ENCODE measurements around the gene B3GAT1. TPM values are rescaled to one million over a fixed set of nuclear protein-coding genes. Genes with fewer than 3 reads are reported as not detected.

Gene B3GAT1
- total and polyA plus RNA-seq, 2 experiments from 2014 or later, result not detected

DNA sequence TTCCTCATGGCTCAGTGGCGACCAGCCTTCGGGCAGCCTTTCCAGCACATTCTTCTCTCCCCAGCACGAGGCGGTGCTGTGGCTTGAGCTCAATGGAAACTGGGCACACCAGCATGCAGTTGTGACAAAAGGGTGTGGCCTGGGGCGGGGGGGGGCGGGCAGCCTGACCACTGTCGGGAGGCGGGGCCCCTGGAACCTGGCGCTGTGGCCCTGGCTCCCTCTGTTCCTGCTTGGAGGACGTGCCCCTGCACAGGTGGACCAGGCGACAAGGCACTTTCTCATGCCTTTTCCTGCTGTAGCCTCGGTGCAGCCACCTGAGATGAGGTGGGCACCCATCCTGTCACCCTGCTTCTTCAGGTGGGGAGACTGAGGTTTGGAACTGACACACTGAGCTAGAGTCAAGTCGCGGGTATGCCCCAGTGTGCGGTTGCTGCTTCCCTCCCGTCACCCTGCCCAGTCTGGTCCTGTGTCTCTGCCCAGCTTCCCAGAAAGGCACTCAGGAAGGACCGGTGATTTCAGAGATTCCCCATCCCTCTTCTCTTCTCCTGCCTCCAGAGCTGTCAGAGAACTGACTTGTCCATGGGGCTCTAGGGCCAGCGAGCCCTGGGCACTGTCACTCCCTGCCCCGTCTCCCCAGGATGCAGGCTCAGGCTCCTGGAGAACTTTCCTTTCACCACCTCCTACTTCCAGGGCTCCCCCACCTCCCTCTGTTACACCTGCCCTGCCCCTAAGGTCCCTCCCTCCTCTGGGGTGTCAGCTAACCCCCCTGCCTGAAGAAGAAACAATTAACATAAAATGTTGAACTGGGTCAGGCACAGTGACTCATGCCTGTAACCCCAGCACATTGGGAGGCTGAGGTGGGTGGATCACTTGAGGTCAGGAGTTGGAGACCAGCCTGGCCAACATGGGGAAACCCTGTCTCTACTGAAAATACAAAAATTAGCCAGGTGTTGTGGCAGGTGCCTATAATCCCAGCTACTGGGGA is 9.9 kb downstream of the B3GAT1 start:
- no peak for DNase-seq
- H4K20me1 ChIP-seq (ENCODE audit: insufficient read depth), result no peaks in the 10 kb centered on the region
- H3K4me1 ChIP-seq (ENCODE audit: insufficient read depth), result no peaks in the 10 kb centered on the region
- no peak overlapping the region for H3K9ac ChIP-seq
- H3K36me3 ChIP-seq (ENCODE audit: low read depth), result no peaks in the 10 kb centered on the region
- in situ Hi-C loops (cut with MboI), result no loop called here
- no peaks in the 10 kb centered on the region for H3K27me3 ChIP-seq (replicated peaks; ENCODE audit: insufficient read depth)
- 54 to 59% methylated on average over 12 to 16 of the region's 19 CpGs for WGBS, 2 experiments (ENCODE audit: low coverage in 1 of 2, low lambda C conversion rate in 2 of 2, missing lambda C conversion rate in 2 of 2)
- no peaks in the 10 kb centered on the region for H3K9me2 ChIP-seq (ENCODE audit: insufficient read depth)
- no peak overlapping the region for H3K4me2 ChIP-seq (ENCODE audit: unreplicated experiment)
- H2AFZ ChIP-seq, result no peak overlapping the region
- no peak overlapping the region for H3K27ac ChIP-seq
- H3K4me3 ChIP-seq, result no peak overlapping the region
- no peaks in the 10 kb centered on the region for H3K9me3 ChIP-seq (ENCODE audit: low read depth)
- TF ChIP-seq EZH2phosphoT487 (IDR thresholded peaks at IDR 0.05; ENCODE audit: insufficient read depth, low read depth), result no peak
- no peak for TF ChIP-seq EZH2 (IDR thresholded peaks at IDR 0.05; ENCODE audit: insufficient read depth, poor library complexity, severe bottlenecking)
- no peaks in the 10 kb centered on the region for H3K79me2 ChIP-seq (ENCODE audit: insufficient read depth)
- no peaks in the 10 kb centered on the region for H3F3A ChIP-seq (ENCODE audit: insufficient read depth)

DNA sequence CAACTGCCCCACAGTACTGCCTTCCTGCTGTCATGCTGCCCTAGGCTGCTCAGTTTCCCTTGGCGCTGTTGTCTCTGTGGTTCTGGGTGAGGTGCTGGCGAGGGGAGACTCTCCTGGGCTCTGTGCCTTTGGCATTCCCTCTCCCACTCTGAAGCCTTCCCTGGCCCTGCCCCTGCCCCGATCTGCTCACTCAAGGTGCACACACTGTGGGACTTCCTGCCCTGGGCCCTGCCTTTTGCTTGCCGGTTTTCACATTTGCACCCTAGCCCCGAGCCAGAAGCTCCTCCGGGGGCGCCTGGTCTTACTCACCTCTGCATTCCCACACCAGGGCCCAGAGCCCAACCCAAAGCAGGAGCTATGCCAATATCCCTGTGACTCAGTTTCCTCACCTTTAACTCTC is 12.0 kb downstream of the B3GAT1 start:
- Histone ChIP-seq H3K9me2 (ENCODE audit: insufficient read depth) (no peaks in the 10 kb centered on the region), H3K4me3 (no peak overlapping the region), H3K36me3 (ENCODE audit: low read depth) (no peaks in the 10 kb centered on the region), H3K27ac (no peak overlapping the region), H4K20me1 (ENCODE audit: insufficient read depth) (no peaks in the 10 kb centered on the region), H2AFZ (no peak overlapping the region), H3F3A (ENCODE audit: insufficient read depth) (no peaks in the 10 kb centered on the region), H3K79me2 (ENCODE audit: insufficient read depth) (no peaks in the 10 kb centered on the region), H3K27me3 (replicated peaks; ENCODE audit: insufficient read depth) (no peaks in the 10 kb centered on the region), H3K4me1 (ENCODE audit: insufficient read depth) (no peaks in the 10 kb centered on the region), H3K9me3 (ENCODE audit: low read depth) (no peaks in the 10 kb centered on the region), H3K4me2 (ENCODE audit: unreplicated experiment) (no peak overlapping the region), H3K9ac (no peak overlapping the region)
- no peak for DNase-seq
- WGBS, 2 experiments (ENCODE audit: low coverage in 1 of 2, low lambda C conversion rate in 2 of 2, missing lambda C conversion rate in 2 of 2), result 54 to 68% methylated on average over 5 to 7 of the region's 7 CpGs
- in situ Hi-C loops (cut with MboI), result no loop called here
- TF ChIP-seq EZH2phosphoT487 (IDR thresholded peaks at IDR 0.05; ENCODE audit: insufficient read depth, low read depth) (no peak), EZH2 (IDR thresholded peaks at IDR 0.05; ENCODE audit: insufficient read depth, poor library complexity, severe bottlenecking) (no peak)

DNA sequence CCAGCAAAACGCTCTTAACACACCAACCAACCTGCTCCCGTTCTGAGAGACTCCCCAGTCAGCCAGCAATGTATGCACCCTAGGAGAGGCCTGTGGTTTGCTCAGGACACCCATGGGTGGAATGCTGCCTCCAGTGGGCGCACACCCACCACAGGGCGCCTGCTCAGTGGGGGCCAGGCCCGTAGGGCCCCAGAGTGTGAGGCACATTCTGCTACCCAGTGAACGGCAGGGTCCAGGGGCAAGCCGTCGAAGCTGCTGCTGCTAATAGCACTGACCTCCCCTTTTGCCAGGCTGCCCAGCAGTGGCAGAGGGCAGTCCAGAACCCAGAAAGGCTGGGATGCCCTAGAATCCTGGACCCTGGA is 12.8 kb downstream of the B3GAT1 start:
- H3K4me3 ChIP-seq, result no peak overlapping the region
- no peak overlapping the region for H3K9ac ChIP-seq
- DNase-seq, result no peak
- H3K9me2 ChIP-seq (ENCODE audit: insufficient read depth), result no peaks in the 10 kb centered on the region
- H3K79me2 ChIP-seq (ENCODE audit: insufficient read depth), result no peaks in the 10 kb centered on the region
- no peak overlapping the region for H2AFZ ChIP-seq
- in situ Hi-C loops (cut with MboI), result no loop called here
- no peak overlapping the region for H3K4me2 ChIP-seq (ENCODE audit: unreplicated experiment)
- no peaks in the 10 kb centered on the region for H4K20me1 ChIP-seq (ENCODE audit: insufficient read depth)
- no peak overlapping the region for H3K27ac ChIP-seq
- H3F3A ChIP-seq (ENCODE audit: insufficient read depth), result no peaks in the 10 kb centered on the region
- H3K27me3 ChIP-seq (replicated peaks; ENCODE audit: insufficient read depth), result no peaks in the 10 kb centered on the region
- no peaks in the 10 kb centered on the region for H3K9me3 ChIP-seq (ENCODE audit: low read depth)
- TF ChIP-seq EZH2 (IDR thresholded peaks at IDR 0.05; ENCODE audit: insufficient read depth, poor library complexity, severe bottlenecking) (no peak), EZH2phosphoT487 (IDR thresholded peaks at IDR 0.05; ENCODE audit: insufficient read depth, low read depth) (no peak)
- no peaks in the 10 kb centered on the region for H3K4me1 ChIP-seq (ENCODE audit: insufficient read depth)
- no peaks in the 10 kb centered on the region for H3K36me3 ChIP-seq (ENCODE audit: low read depth)
- 18 to 39% methylated on average over 5 to 8 of the region's 8 CpGs for WGBS, 2 experiments (ENCODE audit: low coverage in 1 of 2, low lambda C conversion rate in 2 of 2, missing lambda C conversion rate in 2 of 2)

DNA sequence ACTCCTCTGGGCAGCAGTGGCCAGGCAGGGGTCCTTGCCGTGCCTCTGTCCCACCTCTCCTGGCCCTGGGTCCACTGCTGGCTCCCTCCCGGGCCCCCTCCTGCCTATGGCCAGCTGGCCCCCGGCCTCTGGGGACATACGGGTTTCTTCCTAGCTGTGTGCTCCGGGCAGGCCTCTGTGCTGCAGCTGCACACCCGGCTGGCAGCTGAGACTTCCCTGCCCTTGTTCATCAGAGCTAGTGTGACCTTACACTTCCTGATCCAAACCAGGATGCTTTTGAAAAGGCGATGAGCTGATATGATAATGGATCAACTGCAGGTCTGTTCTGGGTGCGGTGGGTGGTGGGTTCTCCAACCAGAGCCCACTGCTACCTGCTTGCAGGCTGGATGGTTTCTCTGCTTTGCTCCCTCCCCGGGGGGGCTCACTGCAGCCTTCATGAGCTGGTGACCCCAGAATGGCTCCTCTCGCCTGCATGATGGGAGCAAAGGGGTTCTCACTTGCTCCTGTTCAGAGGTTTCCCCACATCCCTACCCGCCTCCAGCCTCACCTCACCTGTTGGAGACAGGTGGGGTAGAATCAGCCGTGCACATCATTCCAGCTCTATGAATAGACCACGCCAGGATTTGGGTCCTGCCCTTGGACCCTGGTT is 13.3 kb downstream of the B3GAT1 start:
- in situ Hi-C loops (cut with MboI), result no loop called here
- H3K9me3 ChIP-seq (ENCODE audit: low read depth), result no peaks in the 10 kb centered on the region
- no peak overlapping the region for H3K27ac ChIP-seq
- H4K20me1 ChIP-seq (ENCODE audit: insufficient read depth), result no peaks in the 10 kb centered on the region
- H3K27me3 ChIP-seq (replicated peaks; ENCODE audit: insufficient read depth), result no peaks in the 10 kb centered on the region
- H3K4me2 ChIP-seq (ENCODE audit: unreplicated experiment), result no peak overlapping the region
- H3K4me3 ChIP-seq, result no peak overlapping the region
- DNase-seq, result no peak
- H3K79me2 ChIP-seq (ENCODE audit: insufficient read depth), result no peaks in the 10 kb centered on the region
- 27 to 35% methylated on average over 13 of the region's 13 CpGs for WGBS, 2 experiments (ENCODE audit: low coverage in 1 of 2, low lambda C conversion rate in 2 of 2, missing lambda C conversion rate in 2 of 2)
- H3K9me2 ChIP-seq (ENCODE audit: insufficient read depth), result no peaks in the 10 kb centered on the region
- no peak overlapping the region for H2AFZ ChIP-seq
- no peaks in the 10 kb centered on the region for H3F3A ChIP-seq (ENCODE audit: insufficient read depth)
- no peak overlapping the region for H3K9ac ChIP-seq
- H3K36me3 ChIP-seq (ENCODE audit: low read depth), result no peaks in the 10 kb centered on the region
- TF ChIP-seq EZH2phosphoT487 (IDR thresholded peaks at IDR 0.05; ENCODE audit: insufficient read depth, low read depth) (no peak), EZH2 (IDR thresholded peaks at IDR 0.05; ENCODE audit: insufficient read depth, poor library complexity, severe bottlenecking) (no peak)
- H3K4me1 ChIP-seq (ENCODE audit: insufficient read depth), result no peaks in the 10 kb centered on the region

Data from GM23248 (cell line).